GM18505 (cell line): ENCODE results near the gene RBM47.

Experiments used
- ATAC-seq: cut with Tn5 transposase; IDR thresholded peaks from one replicate; pipeline ENCODE4 v1.9.1; 2021; ENCODE audit not compliant: unreplicated experiment
- POLR2A ChIP-seq: IDR thresholded peaks from 4 replicates; pipeline ENCODE4 v1.6.1; 2011; ENCODE audit warnings: borderline replicate concordance; ENCODE audit not compliant: insufficient read depth, insufficient read length; ENCODE audit errors: extremely low read depth

RBM47 gene

DNA sequence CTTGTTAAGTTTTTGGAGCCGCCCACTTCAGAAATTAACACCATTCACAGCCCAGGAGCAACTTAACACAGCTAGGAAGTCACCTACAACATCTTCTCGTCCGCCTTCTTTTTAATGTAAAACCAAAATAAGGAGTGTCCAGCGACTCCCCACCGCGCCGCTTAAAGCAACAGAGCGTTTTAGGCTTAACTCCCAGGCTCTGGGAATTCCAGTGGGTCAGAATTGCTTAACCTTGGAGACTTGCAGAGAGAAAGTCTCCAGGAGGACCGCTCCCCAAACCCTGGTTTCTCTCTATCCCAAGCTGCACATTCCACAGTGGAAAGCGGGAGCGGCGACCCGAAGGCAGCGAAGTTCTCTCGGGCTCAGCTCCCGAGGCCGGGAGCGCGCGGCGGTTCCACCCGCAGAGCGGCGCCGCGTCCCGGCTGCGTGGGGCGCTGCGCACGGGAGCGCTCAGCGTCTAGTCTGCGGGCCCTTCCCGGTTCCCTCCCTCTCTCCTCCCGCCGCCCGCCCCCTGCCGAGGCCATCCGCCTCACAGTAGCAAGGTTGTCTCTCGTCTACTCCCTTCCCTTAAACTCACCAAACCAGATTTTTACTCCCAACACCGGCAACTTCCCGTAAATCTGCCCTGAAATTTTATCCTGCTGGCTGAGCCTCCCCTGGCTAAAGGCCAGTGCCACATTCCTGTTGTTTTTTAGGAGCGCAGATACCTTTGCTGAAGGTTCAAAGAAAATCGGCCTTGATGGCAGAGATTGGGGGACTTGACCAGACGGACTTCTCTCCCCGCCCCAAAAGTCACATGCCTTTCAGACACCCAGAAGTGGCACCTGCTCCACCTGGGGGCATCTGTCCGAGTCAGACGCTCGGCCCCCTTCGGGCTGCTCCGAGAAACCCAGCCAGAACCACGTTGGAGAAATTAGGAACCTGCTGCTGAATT lies at the start of gene RBM47:
Gene RBM47, minus strand, starts transcription at position 464 of the 934 bp plus-strand sequence. CDS start 190,971 bp downstream, outside the sequence.
- TF ChIP-seq POLR2A: peak; percentile 33
- peak; percentile 47 for ATAC-seq

DNA sequence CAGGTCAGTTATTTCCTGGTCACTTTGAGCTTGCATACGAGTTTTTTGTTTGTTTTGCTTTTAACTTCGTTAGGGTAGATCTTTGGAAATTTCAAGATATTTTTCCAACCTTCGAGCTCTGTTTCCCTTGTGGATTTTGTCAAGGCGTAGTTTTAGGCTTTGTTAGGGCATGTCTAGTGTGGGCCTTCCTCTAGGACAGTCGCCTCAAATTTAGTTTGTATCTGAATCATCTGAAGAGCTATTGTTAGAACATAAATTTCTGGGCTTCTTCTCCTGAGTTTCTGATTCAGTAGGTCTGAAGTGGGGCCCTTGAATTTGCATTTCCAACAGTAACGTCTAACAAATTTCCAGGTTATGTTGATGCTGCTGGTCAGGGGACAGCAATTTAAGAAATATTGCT lies 48.8 kb upstream of the RBM47 start:
- no peak for TF ChIP-seq POLR2A
- no peak for ATAC-seq

DNA sequence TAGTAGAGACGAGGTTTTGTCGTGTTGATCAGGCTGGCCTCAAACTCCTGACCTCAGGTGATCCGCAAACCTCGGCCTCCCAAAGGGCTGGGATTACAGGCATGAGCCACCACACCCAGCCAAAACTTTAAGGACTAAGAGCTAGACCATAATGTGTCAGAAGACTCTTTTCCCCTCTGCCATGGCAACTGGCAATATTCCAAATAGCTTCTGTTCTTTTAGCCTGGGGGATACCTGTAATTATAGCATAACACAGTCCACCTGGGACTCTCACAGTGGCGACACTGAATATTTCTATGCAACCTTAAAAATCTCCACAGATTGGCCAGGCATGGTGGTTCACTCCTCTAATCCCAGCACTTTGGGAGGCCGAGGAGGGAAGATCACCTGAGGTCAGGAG lies 45.5 kb upstream of the RBM47 start:
- no peak for ATAC-seq
- no peak for TF ChIP-seq POLR2A

DNA sequence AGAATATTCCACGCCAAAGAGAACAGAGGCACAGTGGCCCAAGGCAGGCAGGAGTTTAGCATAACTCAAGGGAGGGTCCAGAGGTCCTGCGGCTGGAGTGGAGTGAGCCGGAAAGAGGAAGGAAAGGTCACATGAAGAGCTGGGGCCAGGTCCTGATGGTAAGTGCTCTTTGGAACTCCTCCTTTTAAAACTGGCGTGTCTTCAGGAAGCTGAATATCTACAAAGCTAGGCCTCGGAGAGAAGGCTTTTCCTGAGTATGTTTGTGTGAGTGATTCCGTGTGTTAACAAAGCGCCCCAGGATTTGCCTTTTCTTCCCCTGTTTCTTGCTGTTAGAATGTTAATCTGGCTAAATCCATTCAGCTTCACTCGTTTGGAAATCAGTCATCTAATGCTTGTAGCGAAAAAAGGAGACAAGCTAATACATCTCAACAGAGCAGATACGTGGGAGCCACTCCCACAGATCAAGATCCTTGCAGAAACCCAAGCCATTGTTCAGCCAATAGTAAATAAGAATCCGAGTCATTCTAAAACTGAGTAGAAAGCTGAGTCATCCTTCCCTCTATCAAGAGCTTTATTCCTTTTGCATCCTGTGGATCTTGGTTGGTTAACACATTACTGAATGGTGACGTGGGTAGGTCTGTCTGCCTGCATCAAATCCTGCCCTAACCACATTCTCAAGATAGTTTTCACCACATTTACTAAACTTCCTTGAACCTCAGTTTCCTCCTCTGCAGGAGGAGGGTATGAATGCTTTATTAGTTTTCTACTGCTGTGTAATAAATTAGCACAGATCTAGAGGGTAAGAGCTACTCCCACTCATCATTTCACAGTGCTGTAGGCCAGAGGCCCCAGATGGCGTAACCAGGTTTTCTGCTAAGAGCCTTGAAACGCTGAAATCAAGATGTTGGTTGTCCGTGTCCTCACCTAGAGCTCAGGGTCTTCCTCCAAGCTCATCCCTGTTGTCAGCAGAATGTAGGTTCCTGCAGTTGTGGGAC lies 43.2 kb upstream of the RBM47 start:
- no peak for TF ChIP-seq POLR2A
- ATAC-seq: peak; percentile 76

DNA sequence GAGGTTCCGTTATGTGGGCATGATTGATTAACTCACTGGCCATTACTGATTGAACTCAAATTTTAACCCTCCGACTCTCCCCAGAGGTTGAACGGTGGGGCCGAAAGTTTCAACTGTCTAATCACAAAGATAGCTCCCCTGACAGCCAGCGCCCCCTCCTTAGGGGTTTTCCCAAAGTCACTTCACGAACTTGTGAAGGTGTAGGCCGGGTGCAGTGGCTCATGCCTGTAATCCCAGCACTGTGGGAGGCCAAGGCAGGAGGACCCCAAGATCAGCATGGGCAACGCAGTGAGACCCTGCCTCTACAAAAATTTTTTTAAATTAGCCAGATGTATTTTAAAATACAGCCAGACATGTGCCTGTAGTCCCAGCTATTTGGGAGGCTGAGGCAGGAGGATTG lies 39.8 kb upstream of the RBM47 start:
- TF ChIP-seq POLR2A: no peak
- ATAC-seq: no peak

DNA sequence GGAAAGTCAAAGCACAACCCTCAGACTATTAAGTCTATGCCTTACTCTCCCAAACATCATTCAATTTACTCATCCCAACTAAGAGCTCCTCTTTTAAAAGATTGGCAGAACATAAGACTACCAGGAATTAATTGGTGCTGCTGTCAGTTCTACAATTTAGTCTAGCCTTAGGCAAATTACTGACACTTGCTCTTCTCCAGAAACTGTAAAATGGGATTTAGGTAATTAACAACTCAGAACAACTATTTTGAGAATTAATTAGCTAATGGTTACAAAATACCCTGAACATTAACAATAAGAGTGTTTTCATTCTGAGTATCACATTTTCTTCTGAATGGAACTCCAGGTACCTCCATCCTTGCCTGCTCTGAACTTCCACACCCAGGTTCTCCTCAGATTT lies 36.2 kb upstream of the RBM47 start:
- TF ChIP-seq POLR2A: no peak
- no peak for ATAC-seq

DNA sequence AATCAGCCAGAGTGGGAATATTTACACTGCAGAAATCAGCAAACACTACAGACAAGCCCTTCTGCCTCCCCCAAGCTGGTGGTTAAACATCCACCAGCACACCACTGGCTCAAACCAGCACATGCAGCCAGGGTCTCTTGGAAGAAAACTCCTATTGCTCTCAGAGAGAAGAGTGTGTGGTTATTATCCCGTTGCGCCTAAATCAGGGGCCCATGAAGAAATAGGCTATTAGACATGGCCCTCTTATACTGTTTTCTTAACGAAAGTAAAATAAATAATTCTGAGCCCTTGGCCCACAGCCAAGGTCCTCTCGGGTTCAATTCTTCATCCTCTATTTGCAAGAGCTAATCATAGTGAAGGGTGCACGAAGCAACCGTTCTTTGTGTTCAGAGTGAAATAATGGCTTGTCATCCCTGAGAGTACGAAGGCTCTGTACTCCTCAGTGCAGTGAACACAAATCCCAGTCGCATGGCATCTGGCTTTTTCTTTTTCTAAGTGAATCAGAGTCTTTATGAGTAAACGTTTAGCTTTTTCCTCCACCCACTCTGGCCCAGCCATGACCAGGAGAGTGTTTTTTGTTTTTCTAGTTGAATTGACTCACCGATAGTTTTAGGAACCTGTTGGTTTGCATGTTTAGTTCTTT lies 33.4 kb upstream of the RBM47 start:
- peak; percentile 67 for ATAC-seq
- no peak for TF ChIP-seq POLR2A

DNA sequence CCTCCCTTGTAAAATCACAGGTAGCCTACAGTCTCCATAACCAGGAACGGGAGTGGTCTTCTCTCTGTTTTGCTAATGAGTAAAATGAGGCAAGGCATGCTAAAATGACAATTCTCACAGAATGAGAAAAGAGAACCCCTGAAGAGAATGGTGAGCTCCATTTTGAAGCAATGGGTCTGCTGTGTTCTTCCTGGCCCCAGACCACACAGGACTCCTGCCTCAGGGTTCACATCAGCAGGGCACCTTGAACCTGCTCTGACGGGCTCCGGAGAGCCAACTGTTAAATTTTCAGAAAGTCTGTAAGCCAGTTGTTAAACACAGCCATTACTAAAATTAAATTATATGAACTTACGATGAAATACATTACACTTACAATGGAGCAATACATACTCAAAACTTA lies 32.1 kb upstream of the RBM47 start:
- ATAC-seq: no peak
- TF ChIP-seq POLR2A: no peak

DNA sequence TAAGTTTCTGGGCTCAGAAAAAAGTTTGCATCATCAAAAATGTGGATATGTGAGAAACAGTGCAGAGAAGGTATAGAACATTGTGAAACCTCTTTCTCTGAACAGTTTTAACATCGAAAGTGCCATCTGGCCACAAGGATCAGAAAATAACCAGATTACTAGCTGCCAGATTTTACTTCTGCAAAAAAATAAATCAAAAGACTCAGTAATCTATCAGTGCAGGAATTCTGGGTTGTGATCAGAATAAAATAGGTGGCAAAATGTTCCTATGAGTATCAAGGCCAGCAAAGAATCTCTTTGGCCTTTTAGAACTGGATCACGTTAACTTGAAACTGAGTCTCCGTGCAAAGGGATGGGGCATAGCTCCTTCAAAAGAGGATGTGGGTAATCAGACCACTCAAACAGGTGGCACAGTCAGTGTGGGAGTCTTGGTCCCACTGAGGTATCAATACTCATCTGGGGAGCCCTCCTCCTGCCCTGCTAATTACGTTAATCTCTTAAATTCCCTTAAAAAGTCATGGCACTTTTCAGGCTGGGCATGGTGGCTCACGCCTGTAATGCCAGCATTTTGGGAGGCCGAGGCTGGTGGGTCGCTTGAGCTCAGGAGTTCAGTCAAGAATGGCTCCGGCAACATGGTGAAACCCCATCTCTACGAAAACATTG lies 26.7 kb upstream of the RBM47 start:
- ATAC-seq: peak; percentile 93
- TF ChIP-seq POLR2A: no peak

DNA sequence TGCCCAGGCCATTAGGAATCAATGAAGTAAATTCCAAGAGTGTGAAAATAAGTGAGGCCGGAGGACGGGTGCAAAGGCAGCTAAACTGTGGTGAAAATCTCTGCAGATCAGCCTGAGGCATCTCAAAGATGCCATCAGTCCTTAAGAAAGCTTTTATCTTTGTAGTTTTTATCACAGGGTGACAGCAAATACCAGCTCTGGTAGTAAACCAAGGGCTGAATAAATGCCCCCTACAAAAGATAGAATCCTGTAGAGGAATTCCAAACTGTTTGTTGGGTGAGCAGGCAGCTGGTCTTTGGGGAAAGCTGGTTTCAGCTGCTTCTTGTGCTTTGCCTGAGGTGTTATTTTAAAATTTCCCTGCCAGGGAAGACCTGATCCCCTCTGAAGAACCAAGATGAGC lies 21.6 kb upstream of the RBM47 start:
- no peak for ATAC-seq
- no peak for TF ChIP-seq POLR2A

DNA sequence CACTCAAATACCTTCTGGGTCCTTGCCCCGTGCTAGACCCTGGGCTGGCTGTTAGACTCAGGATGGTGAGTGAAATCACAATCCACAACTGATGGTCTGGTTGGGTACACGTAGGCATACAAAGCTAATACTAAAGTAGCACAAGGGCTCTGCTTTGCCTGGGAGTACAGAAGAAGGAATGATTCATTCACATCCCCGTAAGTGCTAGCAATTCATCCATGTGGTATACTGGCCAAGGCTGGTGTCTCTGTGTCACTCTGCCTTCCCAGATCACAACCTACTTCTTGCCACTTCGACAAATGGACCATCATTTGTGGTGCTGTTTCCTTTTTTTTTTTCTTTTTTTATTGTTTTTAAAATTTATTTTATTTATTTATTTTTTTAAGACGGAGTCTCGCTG lies 19.7 kb upstream of the RBM47 start:
- no peak for TF ChIP-seq POLR2A
- no peak for ATAC-seq

DNA sequence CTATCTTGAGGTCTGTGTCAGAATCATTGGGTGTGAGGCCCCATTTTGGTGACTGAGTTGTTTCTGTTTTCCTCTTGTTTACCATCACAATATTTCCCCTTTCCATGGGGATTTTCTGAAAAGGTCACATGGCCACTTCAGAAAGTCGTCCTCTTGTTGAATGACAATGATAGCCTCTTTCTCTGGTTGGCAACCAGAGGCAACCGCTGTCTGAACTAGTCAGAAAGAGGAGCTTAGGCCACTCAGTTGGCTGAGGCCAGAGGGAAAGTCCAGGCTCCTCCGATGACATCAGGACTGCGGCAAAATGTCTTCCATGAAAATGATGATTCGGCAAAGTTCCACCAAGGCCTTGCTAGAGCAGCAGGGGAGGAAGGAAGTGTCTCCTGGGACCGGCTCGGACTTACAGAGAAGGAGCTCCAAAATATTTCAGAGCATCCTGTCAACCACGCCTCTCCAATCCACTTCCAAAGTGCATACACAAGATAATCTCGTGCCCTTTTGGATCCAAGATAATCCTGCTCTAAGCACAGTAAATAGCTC lies 19.1 kb upstream of the RBM47 start:
- ATAC-seq: no peak
- no peak for TF ChIP-seq POLR2A
